HG03135 (cell line): ENCODE results near the gene GALNT7.

Source experiments
- ATAC-seq: cut with Tn5 transposase; IDR thresholded peaks from one replicate; pipeline ENCODE4 v1.9.1; 2021; ENCODE audit warnings: mild to moderate bottlenecking, moderate library complexity; ENCODE audit not compliant: unreplicated experiment

The GALNT7 gene

DNA sequence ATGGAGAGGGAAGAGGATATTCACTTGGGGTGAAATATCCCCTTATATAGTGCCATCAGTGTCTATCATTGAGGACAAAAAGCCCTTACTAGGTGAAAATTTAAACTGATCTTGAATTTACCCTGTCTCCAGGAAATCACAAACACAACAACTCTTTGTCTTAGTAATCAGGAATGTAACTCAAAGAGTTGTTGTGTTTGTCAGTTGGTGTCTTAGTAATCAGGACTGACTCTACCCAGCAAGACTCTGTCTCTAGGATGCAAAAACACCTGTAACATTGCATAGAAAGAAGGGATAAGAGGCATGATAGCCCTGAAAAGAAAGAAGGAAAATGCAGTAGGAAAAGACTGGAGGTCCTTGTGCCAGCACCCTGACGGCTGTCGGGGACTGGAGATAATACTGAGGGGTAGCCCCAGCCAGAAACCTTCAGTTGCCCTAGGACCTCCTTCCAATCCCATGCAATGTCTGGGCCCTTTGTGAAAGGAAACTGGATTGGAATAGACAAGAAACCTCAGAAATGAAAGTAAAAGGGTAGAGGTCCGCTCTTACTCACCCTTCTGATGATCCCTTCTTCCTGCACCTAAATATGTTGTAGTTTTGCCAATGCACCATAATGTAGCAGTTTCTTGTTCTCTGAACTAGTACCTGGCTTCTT is 120.2 kb downstream of the GALNT7 start:
- ATAC-seq, result no peak

DNA sequence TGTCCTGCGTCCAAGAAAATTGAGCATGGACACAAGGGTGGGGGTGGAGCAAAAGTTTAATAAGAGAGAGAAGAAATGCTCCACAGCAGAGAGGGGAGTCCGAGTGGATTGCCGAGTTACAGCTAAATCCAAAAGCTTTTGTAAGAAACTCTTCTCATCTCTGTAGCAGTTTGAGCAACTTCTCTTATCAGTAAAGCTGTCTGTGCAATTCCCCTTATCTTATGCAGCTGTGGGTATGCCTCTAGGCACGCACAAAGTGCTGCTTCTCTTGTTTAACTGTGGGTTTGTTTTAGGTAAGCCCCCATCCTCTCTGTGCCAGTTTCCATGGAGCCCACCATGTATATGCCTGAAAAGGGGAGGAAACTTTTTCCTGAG is 120.7 kb downstream of the GALNT7 start:
- no peak for ATAC-seq

DNA sequence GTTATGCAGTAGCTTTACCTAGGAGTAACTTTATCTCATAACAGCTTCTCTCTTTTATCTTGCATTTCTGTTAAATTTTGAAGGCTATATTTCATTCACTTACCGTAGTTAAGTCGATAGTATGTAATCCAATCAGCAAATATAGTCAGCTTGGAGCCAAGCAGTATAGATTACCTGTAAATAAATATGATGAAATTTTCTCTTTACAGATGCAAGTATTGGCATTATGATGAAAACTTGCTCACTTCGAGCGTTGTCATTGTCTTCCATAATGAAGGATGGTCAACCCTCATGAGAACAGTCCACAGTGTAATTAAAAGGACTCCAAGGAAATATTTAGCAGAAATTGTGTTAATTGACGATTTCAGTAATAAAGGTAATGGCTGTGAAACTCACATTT is 123.3 kb downstream of the GALNT7 start:
- ATAC-seq, result no peak

DNA sequence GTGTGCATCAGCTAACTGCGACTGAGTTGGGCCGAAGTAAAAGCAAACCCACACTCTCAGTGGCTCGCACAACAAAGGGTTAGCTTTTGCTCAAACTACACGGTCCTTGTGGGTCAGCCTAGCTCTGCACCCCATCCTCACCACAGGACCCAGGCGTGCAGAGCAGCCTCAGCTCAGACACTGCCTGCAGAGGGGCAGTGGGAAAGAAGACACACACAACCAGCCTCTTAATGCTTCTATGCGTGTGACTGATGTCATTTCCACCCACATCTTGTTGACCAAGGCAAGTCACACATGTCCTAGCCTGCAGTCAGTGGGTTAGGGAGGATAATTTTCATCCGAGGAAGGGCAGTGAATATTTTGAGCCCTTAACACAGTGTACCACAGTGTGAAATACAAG is 125.1 kb downstream of the GALNT7 start:
- ATAC-seq, result no peak

DNA sequence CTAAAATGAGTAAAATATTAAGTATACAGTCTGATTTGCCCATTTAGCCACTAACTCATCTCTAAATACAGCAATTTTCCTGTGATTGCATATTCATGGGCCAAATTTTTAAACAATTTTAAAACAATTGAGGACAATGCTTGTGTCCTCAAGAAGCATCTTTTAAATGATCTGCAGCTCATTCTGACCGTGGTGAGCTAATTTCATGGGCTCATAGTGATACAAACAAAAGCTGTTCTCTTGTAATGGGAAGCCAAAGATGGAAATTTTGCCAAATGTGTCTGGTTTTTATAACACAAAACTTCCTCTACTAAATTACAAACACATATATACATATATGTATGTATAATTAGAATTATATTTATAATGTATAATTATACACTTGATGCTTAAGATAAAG is 125.8 kb downstream of the GALNT7 start:
- no peak for ATAC-seq

DNA sequence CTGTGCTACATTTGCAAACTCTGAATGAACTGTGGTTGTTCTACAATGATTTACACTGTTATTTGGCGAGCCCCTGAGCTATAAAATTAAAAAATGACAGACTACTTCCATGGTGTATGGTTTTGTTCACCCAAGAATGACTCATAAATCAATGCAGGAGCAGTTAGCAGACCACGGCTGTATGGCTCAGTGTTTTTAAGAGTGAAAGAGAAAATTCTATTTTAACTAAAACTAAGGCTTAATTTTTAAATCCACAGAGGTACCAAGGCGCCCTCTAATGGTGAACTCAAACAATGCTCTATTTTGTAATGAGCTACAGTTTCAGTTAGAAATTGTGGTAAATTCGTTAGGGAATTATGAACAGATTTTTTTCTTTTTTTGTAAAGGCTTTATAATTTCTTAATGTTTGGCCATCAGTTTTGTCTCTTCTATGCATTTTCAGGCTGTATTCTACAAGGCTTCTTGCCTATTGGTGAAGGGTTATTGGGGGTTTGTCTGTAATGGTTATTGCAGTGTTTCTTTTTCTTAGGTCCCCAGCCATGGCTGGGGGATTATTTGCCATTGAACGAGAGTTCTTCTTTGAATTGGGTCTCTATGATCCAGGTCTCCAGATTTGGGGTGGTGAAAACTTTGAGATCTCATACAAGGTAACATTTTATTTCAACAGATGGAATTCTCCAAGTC is 133.0 kb downstream of the GALNT7 start:
- peak; percentile 78 for ATAC-seq

DNA sequence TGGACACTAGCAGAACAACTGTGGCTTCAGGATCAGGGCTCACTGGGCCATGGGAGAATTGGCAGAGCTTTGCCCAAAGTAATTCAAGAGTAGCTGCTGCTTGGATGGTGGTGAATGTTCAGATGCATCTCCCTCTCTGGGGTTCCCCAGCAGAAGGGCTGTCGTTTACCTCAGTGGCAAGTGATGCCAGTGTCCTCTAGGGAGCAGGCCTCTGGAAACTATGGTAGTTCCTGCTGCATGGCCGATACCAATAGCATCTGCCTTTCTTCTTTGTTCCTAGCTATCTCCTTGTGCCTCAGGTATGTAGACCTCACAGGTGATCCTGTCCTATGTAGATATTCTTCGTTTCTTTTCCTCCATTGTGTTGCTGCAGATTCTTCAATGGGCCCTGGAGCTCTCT is 139.2 kb downstream of the GALNT7 start:
- ATAC-seq, result no peak

DNA sequence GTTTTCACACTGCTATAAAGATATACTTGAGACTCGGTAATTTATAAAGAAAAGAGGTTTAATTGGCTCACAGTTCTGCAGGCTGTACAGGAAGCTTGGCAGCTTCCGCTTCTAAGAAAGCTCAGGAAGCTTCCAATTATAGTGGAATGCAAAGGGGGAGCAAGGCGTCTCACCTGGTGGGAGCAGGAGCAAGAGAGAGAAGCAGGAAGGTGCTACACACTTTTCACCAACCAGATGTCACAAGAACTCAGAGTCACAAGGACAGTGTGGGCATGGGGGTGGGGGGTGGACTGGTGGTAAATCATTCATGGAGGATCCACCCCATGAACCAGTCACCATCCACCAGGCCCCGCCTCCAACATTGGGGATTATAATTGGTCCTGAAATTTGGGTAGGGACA is 142.8 kb downstream of the GALNT7 start:
- no peak for ATAC-seq

DNA sequence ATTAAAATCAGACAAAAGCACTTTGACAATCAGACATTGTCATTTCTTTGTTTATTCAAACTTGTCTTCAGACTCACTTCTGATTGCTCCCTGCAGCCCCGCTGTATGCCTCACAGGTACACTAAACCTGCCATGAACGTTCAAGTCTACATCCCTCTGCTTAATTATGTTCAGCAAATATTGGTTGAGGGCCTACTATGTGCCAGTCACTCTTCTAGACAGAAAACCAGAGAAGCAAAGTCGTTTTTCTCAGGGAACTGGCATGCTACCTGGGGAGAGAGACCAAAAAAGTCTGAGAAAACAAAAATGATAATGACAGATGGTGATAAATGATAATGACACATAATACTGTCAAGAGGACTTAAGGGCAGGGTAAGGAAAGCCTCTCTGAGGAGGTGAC is 146.1 kb downstream of the GALNT7 start:
- ATAC-seq, result no peak

DNA sequence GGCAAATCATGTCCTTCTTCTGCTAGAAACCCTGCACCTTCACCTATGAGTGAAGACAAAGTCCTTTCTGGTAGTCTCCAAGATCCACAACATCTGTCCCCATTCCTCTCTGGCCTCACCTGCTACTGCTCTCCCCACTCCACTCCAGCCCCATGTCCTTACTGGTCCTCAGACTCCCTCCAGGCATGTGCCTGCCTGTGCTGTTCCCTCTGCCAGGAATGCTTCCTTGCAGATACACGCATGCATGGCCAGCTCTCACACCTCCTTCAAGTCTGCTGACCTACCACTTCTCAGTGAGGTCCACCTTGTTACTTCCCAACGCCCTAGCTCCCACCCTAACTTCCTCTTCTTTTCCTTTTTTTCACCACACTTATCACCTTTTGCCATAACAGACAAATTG is 147.4 kb downstream of the GALNT7 start:
- no peak for ATAC-seq

DNA sequence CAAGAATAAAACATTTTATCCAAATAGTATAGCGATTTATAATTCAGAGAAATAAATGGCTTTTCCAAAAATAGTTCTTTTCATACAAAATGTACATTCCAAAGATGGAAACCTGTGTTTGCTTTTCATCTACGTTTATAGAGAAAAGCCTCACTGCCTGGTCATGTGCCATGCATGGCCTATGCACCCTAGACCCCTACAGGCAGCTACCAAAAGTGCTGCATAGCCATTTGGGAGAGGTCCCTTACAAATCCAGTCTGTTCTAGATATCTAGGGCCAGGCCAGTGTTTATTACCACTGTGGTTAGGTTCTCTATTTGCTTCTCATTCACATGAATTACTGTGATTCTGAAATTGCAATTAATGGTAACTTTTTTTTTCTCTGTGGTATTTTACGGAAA is 148.4 kb downstream of the GALNT7 start:
- no peak for ATAC-seq

DNA sequence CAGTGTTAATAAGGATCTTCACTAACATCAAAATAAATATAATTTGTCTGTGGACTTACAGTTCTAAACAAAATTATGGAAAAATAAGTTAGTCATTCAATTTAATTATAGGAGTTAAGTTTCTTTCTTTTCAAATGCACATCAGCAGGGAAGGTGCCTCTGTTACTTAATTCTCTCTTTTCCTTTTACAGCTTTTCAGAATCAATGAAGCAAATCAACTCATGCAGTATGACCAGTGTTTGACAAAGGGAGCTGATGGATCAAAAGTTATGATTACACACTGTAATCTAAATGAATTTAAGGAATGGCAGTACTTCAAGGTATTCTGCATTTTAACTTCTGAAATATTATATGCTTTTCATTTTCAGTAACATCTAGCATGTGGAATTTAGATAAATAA is 149.6 kb downstream of the GALNT7 start:
- no peak for ATAC-seq

DNA sequence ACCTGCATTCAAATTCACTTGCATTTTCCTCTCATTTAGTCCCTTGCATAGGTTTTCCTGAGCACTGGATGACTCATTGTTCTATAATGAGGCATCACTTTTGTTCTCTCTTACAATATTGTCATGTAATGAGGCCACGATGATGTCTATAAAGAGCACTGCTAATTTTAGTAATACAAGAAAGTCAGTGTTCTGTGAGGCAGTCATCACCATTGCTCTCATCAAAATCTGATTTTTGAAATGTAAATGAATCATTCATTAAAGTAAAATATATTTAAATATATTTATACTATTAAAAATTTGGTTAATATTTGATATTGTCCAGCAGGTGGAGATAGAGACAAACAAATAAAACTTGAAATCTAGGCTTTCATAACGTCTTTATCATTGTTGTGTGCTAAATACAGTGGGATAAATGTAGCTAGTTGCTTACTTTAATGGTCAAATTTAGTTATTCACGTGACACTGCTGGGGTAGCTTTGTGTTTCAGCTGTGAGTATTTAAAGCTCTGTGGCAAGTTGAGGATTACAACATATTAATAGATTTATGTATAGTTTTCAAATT is 150.1 kb downstream of the GALNT7 start:
- ATAC-seq, result peak; percentile 41

DNA sequence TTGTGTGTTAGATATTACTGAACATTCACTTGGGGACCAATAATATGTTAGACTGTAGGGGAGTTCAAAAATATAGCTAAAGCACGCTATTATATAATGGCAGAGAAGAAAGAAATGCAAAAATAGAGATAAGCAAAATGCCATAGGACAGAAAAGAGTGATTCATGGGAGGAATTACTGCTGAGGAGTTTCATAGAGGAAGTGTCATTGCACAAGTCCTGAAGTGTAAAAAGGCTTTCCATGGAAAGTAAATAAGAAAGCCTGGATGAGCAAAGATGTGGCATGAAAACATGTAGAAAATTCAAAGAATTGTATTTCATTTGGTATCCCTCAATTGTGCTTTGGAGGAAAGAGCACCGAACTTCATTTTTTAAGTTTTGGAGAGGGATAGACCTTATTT is 151.1 kb downstream of the GALNT7 start:
- no peak for ATAC-seq

DNA sequence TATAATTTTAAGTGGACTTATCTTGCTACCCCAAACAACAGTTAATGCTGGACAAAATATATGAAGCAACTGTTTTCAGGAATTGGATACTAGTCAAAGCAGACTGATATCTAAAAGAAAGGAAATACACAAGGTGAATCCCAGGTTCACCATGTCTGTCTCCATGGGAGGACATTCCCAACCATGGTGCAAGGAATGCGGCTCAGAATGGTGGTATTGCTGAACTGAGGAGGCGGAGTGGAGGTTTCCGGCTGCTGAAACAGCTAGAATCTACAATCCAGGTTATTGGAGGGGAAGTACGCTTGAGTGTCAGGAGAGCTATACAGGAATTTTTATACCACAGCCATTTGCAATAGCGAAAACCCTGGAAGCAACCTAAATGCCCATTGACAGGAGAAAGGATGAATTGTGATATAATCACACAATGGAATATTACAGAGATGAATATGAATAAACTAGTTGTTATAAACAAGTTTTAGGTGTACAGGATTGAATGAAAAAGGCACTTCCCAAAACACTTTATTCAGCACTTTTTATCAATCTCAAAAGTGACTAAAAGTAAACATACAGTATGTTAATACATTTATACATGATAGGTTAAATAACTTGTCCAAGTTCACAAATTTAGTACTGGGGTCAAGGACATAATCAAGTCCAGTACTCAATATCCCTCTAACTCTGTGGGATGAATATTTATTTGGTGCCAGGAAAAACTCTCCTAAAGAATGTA is 156.6 kb downstream of the GALNT7 start:
- no peak for ATAC-seq

DNA sequence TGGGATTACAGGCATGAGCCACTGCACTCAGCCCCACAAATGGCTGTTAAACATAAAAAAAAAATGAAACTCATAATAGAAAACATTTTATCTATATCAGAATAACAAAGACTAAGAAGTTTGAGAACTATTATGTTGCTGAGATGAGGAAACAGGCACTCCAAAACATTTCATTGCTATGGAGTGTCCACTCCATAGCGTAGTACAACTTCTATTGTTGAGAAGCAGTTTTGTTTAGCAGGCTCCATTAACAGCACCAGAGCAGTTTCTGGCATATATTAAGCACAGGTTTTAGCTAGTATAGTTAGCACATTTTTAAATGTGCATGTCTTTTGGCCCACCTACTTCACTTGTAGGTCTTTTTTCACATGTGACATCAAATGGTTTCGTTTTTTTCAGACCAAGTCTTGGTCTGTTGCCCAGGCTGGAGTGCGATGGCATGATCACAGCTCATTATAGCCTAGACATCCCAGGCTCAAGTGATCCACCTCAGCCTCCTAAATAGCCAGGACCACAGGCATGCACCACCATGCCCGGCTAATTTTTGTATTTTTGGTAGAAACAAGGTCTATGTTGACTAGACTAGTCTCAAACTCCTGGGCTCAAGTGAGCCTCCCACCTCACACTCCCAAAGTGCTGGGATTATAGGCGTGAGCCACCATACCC is 159.8 kb downstream of the GALNT7 start:
- ATAC-seq, result no peak

DNA sequence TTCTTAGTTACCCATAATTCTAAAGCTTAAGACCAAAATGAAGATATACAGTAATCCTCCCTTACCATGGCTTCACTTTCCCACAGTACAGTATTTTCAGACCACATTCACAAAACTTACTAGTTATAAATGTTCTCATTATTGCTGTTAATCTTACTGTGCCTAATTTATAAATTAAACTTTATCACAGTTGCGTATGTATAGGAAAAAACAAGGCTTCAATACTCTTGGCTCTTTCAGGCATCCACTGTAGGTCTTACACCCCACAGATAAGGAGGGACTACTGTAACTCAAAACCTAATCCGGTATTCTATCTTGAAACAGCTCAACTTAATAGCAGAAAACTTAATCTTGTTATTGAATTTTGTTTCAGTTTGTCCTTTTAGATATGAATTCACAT is 162.0 kb downstream of the GALNT7 start:
- ATAC-seq, result no peak

DNA sequence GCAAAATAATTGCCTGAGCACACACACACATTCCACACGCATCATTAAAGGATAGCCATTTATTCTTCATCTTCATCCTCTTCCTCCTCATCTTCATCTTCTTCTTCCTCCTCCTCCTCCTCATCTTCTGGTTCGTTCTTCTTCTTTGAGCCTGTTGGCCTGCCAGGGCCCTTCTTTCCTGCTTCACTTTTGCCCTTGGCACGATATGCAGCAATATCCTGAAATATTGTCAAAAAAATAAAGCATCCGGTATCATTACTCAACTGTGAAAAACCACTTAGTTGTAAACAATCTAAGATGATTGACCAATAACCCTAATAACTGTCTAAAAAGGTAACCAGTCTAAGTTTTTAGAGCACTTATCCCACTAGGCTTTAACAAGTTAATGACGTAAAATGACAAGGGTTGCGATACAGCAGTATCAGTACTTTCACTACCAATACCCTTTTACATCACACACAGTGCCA is 163.4 kb downstream of the GALNT7 start:
- no peak for ATAC-seq

DNA sequence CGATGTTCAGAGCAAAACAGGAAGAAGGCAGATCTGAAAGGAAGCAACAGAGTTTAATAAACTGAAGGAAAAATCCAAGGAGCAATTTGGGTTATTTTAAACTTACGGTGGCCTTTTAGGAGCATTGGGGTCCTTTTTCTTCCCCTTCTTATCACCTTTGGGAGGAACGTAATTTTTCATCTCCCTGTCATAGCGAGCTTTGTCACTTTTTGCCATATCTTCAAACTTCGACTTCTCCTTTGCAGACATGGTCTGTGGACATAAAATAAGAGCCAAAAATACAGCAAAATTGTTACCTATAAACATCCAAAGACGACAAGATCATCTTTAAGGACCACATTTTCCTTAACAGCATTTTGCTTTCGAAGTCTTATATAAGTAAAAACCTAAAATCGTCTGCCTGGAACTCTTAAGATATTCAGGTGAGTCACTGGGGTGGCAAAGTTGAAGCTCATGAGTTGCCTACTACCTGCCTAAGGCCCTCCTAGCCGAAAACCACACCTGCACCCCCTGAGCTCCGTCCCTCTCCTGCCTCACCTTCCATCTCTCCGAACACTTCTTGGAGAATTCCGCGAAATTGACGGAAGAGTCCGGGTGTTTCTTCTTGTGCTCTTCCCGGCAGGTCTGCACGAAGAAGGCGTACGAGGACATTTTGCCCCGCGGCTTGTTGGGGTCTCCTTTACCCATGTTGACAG is 164.5 kb downstream of the GALNT7 start:
- no peak for ATAC-seq

DNA sequence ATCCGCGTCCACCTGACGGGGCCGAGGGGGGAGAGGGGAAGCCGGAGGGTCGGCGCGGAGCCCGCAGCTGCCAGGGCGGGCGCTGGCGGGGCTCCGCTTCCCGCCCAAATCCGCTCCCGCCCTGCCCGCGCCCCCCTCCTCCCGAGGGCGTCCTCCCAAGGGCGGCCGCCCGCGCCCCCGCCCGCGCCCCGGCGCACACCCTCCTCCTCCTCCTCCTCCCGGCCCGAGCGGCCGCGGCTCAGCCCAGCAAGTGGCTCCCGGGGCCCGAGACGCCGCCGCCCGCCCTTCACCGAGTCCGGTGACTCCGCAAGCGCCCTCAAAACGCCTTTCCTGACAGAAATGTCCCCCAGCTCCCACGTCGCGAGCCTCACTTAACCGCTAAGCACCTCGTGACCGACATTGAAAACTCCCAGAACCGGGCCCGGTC is 165.1 kb downstream of the GALNT7 start:
- peak; percentile 1 for ATAC-seq
